SW 1271 (cell line): Measurements from ENCODE around the gene AKT3.

Experiments
- DNase-seq, 2 experiments: peaks; one replicate each; lab custom pipeline; 2025; lab: John Stamatoyannopoulos, UW

AKT3 gene

DNA sequence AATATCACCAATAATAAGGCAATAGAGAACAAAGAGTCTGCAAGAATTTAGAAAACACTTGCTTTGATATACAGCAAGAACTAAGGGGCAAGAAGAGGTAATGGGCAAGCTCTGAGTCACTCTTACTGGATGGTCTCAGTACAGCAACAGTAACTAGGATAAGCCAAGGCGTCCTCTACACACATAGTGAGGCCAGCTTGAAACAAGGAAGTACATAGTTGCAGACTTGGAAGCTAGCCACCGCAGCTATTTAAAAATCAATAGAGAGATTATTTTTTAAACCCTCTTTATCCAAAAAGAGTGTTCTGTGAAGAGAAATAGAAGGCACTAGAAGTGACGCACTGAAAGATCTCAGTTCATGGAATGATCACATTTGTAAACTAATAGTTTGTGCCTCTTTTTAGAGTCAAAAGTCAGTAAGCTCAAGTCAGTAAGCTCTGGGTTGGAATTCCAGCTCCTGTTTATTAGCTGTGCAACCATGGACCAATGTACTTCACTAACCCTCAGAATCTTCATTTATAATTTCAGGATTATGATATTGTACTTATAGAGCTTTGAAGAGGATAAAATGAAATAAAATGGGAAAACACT is 118.6 kb downstream of the AKT3 start:
- no peak for DNase-seq

DNA sequence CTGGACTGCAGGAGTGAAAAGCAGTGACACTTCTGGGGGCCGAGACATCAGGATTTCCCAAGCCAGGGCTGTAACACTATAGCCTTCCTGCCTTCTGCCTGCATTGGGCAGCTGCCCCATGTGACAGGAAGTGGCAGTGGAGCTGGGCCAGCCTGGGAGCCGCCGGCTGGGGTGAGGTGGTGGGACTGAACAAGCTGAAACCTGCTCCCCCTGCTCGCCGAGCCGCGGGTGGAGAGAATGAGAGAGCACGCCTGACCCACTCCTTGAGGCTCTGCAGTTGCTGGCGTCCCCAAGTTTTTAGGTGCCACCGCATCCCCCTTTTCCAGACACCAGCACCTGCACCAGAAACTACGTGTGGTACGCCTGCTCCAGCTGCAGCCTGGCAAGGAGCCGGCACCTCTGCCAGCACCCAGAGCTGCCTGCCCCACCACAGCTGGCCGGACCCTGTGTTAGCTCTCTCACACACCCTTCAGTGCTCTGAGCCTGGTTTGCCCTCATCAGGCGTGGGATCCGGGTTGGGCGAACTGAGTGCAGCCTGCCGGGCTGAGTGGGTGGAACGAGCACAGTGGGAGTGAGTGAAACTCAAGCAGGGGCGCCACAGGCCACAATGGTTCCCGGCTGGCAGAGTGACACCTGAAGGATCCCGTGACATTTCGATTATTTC is 119.4 kb downstream of the AKT3 start:
- DNase-seq: no peak

DNA sequence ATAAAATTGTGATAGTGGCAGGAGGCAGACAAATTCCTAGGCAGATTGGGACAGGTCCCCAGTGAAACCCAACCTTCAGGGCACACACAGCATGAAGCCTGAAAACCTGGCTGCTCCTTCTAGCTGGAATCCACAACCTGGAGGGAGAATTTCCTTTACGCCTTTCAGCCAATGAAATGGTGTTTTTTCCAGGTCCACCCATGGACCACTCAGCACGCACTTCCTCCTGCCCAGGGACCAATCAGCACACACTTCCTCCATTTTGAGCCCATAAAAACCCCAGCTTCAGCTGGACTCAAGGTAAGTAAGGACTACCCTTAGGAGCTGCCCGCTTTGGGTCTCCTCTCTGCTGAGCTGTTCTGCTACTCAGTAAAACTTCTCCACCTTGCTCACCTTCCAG is 120.1 kb downstream of the AKT3 start:
- no peak for DNase-seq

DNA sequence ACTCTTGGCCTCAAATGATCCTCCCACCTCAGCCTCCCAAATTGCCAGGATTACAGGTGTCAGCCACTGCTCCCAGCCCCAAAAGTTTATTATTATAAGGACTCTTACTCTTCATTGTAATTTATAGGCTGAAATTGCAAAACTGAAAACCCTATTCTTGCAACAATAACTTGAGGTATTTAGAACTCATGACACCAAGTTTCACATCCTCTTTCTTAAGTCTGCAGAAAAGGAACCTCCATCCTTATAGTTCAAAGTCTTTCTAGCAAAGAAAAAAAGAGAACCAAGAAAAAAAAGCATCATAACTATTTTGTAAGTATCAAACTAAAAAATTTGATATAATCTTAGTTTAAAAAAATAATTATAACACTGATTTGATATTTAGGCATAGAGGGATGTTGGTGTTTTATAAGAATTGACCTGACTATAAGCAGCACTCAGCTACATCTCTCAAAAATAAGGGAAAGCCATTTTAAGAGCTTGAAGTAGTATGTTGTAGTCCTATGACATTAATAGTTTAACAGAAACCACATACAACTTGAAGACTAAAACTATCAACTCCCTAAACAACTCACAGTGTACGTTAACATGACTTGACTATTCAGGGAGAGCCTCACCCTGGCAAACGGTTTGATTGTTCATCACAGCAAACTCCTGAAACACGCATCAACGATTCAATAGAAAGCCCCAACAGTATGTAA is 122.4 kb downstream of the AKT3 start:
- DNase-seq: no peak

DNA sequence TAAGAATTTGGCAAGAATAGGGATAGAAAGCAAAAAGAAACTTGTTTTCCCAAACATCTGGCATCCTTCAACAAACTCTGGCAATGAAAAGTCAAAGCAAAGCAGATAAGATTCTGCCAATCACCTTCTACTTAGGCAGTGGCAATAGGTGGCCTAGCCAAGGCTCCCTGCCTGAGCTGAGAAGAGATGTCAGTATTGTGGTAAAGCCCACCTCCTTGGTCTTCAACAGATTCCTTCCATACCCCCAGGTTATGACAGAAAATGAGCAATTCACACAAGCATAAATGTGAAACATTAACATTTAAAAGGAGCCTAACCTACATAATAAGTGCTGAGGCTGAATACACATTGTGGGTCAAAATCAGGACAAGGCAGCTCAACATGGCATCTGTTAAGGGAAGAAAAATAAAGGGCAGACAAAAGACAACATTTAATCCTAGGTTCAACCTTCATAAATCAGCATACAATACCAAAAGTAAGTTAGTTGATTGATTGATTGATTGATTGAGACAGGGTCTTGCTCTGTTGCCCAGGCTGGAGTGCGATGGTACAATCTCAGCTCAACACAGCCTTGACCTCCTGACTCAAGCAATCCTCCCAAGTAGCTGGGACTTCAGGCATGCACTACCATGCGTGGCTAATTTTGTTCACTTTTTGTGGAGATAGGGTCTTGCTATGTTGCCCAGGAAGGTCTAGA is 123.1 kb downstream of the AKT3 start:
- no peak for DNase-seq

DNA sequence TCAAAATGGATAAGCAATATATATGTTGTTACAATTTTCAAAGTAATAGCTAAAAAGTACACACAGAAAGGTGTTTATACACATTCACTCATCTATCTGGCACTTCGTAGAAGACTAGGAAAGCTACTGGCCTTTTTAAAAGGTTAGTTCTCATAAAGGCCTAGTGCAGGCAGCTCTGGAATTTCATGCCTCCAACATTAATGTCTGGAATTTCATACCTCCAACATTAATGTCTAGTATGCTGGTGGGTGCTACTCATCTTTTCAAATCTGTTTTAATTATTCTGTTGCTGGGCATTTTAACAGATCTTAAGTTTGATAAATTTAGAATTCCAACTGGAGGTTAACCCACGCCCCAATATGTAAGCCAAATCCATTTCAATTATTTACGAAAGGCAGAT is 124.2 kb downstream of the AKT3 start:
- DNase-seq: no peak

DNA sequence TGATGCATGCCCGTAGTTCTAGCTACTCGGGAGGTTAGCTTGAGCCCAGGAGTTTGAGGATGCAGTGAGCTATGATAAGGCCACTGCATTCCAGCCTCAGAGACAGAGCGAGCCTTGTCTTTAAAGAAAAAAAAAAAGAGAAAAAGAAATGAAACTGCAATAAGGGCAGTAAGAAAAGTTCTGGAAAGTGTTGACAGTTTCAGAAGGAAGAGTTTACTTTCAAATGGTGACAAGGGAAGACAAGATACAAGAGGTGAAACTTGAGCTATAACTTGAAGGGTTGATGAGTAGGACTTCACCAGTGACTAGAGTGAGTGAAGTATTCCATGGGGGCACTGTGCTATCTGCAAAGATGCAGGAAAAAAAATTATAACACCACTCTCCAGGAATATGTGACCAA is 125.0 kb downstream of the AKT3 start:
- DNase-seq: no peak

DNA sequence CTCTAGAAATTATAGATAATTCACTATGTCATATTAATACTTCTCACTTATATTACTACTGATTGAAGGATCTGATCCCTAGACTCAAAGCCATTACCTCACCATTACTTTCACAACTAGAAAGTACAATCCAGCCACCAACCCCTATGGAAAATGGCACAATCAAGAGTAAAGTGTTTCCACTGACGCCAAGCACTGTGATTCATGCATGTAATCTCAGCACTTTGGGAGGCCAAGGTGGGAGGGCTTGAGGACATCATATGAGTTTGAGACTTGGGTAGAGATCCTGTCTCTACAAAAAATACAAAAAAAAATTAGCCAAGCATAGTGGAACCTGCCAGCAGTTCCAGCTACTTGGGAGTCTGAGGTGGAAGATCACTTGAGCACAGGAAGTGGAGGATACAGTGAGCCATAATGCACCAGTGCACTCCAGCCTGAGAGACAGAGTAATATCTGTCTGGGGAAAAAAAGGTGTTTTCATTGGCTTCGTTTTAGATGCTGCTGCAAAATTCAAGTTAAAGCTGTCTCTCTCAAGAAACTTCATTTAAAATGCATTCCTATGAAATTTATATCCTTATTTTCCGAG is 126.5 kb downstream of the AKT3 start:
- DNase-seq: no peak

DNA sequence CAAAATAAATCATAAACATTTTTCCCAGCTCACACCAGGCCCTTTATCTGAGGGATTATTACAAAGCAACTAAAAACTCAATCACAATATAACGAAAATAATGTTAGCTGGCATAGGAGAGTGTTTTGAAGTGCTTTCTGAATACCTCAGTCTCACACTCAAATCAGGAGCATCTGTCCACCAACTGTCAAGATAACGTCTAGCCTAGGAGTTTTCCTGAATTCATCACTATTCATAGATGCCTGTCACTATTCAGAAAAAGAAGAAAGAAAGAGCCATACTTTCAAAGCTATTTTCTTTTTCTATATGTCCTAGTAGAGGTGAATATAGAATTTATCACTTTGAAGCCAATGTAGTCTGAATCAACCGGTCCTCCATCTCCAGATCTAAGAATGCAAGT is 127.0 kb downstream of the AKT3 start:
- DNase-seq: no peak

DNA sequence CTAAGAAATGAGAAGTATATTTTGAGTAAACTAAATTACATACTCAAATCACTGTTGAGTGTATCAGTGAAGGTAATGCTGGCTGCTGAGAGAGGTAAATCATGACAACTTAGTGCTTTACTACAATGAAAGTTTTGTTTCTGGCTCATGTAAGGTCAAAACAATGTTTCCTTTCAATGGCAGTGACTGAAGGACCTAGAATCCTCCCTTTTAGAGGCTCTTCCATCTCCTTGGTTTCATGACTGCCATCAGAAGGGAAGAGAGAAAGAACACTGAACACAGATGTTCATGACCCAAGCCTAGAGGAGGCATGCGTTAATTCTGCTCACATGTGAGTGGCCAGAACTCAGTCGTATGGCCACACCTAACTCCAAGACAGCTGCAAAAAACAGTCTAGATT is 130.6 kb downstream of the AKT3 start:
- DNase-seq: no peak

DNA sequence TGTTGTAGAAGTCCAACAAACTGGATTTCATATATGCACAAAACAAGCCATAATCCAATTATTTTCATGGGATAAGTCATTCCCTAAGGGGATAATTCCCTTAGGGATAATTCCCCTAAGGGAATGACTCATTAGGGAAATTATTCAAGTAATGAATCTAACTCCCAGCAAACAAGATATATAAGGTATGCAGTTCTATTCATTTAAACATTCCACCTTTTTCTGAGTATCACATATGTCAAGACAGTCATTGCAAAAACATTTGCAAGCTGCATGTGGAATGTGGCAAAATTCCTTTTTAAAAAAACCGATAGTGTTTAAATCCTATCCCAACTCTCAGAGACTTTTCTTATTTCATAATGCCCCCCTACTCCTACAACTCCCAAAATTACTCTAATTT is 131.2 kb downstream of the AKT3 start:
- DNase-seq: peak; percentile 40 to 78

DNA sequence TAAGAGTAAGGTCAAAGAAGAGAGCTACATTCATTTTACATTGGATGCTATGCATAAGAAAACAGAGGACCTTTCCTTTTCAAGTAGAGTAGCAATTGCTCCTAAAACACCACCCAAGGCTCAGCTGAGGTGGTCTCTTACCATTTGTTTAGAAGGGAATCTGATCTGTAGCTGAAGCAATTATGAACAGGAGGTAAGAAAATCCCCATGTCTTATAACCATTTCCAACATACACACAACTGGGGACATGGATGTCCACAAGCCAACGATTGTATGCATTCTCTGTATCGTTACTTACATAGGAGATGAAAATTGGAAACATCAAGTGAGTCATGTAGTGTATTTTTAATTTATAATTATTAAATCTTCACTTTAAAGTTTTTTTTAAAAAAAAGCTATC is 132.0 kb downstream of the AKT3 start:
- DNase-seq: no peak

DNA sequence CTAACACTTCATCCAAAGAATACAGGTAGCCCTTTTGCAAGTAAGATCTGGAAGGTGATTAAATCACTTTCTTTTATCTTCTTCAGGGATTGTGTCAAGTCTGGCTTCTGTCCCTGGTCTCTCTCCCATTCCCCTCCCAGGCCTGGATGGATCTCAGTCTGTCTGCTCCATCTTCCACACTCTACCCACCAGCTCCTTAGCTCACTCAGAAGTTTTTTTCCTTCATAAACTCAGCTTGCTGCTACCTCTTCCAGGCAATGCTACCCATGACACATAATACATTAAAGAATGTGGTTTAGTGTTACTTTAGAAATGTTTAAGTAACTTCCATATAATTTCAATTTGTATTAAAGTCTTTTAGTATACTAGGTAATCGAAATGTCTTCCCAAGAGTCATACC is 133.1 kb downstream of the AKT3 start:
- no peak for DNase-seq

DNA sequence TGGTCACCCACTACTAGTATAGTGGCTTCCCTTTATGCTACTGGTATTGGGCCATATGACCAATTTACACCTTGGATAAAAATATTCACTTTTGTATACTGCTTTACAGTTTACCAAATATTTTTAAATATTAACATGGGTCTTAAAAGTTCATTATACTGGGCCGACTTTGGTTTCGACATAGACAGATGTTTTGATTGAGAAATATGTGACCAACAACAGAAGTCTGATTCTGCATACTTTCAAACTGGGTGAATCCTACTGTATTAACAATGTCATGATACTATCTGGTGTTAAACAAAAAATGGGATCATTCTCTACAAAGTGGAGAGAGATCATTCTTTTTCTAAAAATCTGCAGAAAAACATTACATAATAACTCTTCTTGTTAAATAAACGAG is 134.8 kb downstream of the AKT3 start:
- no peak for DNase-seq

DNA sequence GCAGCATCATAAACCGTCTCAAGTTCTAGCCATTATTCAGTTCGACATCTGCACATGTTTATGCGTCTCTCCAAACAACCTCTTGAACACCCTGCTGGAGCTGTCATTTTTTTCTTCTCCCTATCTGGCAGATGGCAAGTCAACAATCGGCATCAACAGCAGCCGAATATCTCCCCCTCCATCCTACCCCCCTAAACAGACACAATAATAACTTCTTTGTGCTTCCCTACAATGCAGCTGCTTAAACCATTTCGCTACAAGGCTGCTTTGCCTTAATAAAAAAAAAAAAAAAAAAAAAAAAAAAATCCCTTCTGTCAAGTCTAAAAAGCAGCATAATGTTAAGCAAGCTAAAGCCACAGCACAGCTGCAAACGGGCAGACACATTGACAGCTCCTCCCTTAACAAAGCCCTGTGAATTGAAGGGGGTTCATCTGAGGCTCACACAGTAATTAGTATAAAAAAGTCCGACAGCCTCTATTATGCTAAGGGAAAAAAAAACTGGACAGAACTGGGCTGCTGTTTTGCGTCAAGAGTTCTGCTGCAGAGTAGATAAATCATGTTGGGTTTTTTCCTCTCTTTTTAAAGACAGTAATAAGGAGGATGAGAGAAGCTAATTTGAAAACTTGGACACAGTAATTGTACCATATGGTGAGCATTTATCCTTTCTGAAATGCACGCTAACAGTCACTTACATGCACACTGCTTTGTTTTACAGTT is 136.4 kb downstream of the AKT3 start:
- DNase-seq: no peak

DNA sequence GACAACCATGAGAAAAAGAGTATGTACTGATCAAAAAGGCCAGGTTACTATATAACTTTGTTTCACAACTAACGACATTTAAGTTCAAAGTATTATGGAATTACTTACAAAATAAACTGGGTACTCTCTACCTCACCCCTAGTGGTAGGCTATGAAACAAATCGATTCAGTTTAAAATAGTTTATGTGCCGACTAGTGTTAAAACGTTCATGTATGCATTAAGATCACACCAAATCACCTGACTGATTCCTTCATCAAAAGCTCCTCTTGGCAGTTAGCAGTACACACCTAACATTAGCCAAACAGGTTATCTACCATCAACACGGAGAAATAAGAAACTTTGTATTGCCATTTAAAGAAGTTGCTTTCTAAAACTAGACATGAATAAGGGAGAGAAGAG is 137.1 kb downstream of the AKT3 start:
- DNase-seq: no peak

DNA sequence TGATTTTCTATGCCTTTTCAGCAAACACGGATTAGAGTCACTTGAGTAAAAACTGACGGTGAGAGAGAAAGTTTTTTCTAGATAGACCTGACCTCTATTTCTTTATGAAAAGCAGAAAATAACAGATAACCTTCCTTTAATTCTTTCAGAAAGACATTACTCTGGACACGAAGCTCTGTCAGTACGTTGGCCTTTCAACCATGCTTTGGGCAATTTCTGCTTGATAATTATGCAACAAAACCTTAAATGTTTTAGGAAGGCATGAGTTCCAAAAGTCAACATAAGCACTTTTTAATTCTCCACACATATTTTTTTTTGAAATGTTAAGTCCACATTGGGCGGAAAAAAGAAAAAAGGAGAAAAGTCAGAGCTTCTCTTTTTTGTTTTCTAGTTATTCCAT is 137.8 kb downstream of the AKT3 start:
- DNase-seq: no peak

DNA sequence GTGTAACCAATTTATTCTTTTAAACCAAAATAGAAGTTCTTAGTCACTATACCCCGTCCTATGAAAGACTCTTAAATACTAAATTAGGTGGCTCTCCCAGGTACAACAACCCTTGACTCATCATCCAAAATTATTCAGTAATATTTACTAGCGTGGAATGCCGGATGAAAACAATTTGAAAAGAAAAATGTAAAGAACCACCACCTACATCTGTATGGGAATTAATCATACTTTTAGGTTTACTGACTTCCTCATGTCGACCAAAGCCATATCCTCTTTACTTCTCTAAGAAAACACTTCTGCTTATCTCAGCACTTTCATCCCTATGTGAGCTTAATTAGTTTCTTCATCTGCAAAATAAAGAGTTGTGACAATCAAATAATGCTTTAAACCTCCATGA is 139.6 kb downstream of the AKT3 start:
- no peak for DNase-seq

DNA sequence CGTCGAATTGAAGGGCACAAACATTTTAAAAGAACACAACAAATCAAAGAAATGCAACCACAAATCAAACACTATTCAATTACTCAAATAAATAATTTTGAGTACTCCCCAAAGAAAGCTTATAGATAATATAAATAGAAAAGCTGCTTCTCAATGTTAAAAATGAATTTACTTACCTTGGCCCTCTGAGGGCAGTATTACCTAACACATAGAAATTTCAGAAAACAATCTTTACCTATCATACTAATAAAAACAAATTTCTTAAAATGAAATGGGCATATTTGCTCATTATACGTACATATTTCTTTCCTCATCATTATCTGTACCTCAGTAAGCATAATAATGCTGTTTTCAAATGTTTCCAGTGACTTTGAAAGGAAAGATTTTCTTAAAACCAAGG is 141.8 kb downstream of the AKT3 start:
- DNase-seq: peak in 1 of 2 experiments; percentile 18

DNA sequence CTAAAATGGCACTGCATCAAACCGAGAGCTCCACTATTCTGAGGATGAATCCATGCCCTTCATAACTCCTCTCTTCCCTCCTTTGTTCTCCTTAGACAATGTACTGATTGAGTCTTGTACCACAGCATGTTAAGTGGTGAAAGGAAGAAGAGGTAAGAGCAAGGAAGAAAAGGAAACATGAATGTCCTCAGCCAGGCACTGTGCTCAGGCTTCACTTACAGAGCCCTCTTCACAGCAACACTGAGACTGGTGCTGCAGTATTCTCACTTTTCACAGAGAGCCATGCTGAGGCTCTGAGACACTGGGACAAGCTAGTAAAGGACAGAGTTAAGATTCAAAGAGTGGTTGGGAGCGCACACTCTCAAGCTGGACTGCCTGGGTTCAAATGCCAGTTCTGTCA is 143.5 kb downstream of the AKT3 start:
- DNase-seq: no peak

DNA sequence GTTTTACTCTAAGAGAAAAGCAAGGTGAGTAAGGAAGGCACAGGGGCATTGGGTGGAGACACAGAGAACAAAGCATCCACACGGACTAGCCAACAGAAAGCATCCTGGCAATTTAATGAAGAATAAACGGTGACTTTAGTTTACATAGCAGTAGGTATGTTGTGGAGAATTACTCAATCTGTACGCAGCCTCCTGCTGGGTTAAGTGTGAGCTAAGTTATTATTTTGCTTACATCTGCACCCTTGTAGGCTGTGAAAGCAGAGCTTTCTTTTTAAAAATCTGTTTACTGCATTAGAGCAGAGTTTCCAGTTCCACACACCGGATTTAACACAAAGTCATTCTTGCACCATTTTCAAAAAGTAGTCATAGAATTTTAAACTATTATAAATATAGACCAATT is 144.5 kb downstream of the AKT3 start:
- no peak for DNase-seq

DNA sequence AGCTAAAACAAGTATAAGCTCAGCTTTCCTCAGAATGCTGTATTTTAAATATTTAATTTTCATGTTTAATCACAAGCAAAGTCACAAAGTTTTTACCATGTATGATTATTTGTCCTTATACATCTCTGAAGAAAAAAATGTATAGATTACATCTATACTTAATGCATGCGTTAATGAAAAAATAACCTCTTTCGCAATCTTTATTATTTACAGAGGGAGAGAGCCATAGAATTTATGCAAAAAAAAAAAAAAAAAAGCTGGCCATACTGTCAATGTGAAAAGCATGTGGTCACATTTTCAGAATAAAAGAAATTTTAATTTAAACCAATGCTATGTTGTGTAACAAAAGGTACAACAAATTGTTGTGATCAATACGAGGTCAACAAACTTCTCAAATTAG is 148.2 kb downstream of the AKT3 start:
- DNase-seq: no peak
